HepG2 (cell line): ENCODE results near the gene MDM4. TPM values are rescaled to one million over a fixed set of nuclear protein-coding genes. Genes with fewer than 3 reads are reported as not detected.
A peak's percentile ranks its signal among the peaks of the same experiment; 100 is the strongest.

Experiments used
- ATAC-seq: fragments of 200-7000 bp; cut with Tn5 transposase; 3 replicates; pipeline ENCODE4 v1.9.1; 2020; ENCODE audit warnings: mild to moderate bottlenecking, moderate library complexity
- BruUV-seq: library from RNA; stranded (reverse); fragments of 400-500 nt; replicated peaks from 2 replicates; lab custom pipeline; 2021; lab: Mats Ljungman, UMichigan
- CTCF ChIA-PET: fragments of 300-600 bp; formaldehyde crosslinking; extraction: SDS; loops from one replicate; lab custom pipeline; 2021; ENCODE audit warnings: low total read pairs, inconsistent platforms, low intra/inter-chr PET ratio; lab: Yijun Ruan, JAX
- POLR2A ChIA-PET: fragments of 350-600 bp; sonication (Branson Sonifier 250); formaldehyde crosslinking; loops from one replicate; lab custom pipeline; 2020; ENCODE audit warnings: antibody characterized with exemption, inconsistent platforms; lab: Yijun Ruan, JAX
- DNase-seq: peaks from one replicate; pipeline ENCODE4 v3.0.0-alpha.2; 2015; ENCODE audit warnings: low spot score
- FAIRE-seq: peaks from 3 replicates; lab custom pipeline; 2011; peaks lifted over from hg19 to GRCh38; lab: Jason Lieb, UNC
- H2AFZ ChIP-seq: one replicate; pipeline ENCODE4 v1.6.1; 2011; ENCODE audit warnings: low read length, inconsistent platforms
- H3K27ac ChIP-seq: fragments of 300-600 bp; 3 replicates; pipeline ENCODE4 v1.8.0; 2011; ENCODE audit warnings: mixed run types, mild to moderate bottlenecking, mixed read lengths, low read length, inconsistent platforms; ENCODE audit not compliant: insufficient read depth; ENCODE audit errors: extremely low read length
- H3K27me3 ChIP-seq, 2 experiments: fragments of 200-600 bp in 1 of 2; 2 replicates in 1 of 2; 3 replicates in 1 of 2; pipeline versions ENCODE4 v1.6.0 to v1.8.0; 2011; ENCODE audit warnings: low read length in 2 of 2, mild to moderate bottlenecking in 2 of 2, moderate library complexity in 2 of 2, inconsistent platforms in 1 of 2; ENCODE audit not compliant: insufficient read depth in 2 of 2, control insufficient read depth in 1 of 2
- H3K36me3 ChIP-seq, 2 experiments: fragments of 200-600 bp in 1 of 2; replicated peaks in 1 of 2; 2 replicates in 1 of 2; 3 replicates in 1 of 2; pipeline versions ENCODE4 v1.5.1 to v1.8.0; 2011; ENCODE audit warnings: low read length in 2 of 2, inconsistent platforms in 1 of 2; ENCODE audit not compliant: insufficient read depth in 2 of 2, control insufficient read depth in 1 of 2
- H3K4me1 ChIP-seq: 2 replicates; pipeline ENCODE4 v1.5.1; 2012; ENCODE audit warnings: low read length, inconsistent platforms; ENCODE audit not compliant: insufficient read depth
- H3K4me2 ChIP-seq: 2 replicates; pipeline ENCODE4 v1.6.0; 2011; ENCODE audit warnings: low read depth, low read length, inconsistent platforms
- H3K4me3 ChIP-seq, 3 experiments: fragments of 200-600 bp in 1 of 3; sonication (generic), shearing (Covaris generic) in 1 of 3; replicated peaks in 1 of 3; 2 replicates each; pipeline ENCODE4 v1.5.1; 2011 to 2016; ENCODE audit warnings: low read length in 3 of 3, inconsistent platforms in 2 of 3, low read depth in 2 of 3, mild to moderate bottlenecking in 2 of 3, control low read depth in 1 of 3, mixed read lengths in 1 of 3; ENCODE audit not compliant: insufficient read depth in 1 of 3
- H3K79me2 ChIP-seq: one replicate; pipeline ENCODE4 v1.6.1; 2011; ENCODE audit warnings: low read length, inconsistent platforms; ENCODE audit not compliant: insufficient read depth
- H3K9ac ChIP-seq: 2 replicates; pipeline ENCODE4 v1.6.0; 2011; ENCODE audit warnings: mild to moderate bottlenecking, low read depth, low read length, inconsistent platforms; ENCODE audit not compliant: insufficient read depth
- H3K9me3 ChIP-seq: 2 replicates; pipeline ENCODE4 v1.5.1; 2012; ENCODE audit warnings: mild to moderate bottlenecking, low read length
- H4K20me1 ChIP-seq: 2 replicates; pipeline ENCODE4 v1.6.0; 2011; ENCODE audit warnings: inconsistent platforms, mild to moderate bottlenecking, low read length, moderate library complexity; ENCODE audit not compliant: insufficient read depth
- CEBPB ChIP-seq: IDR thresholded peaks from 2 replicates; pipeline ENCODE4 v1.6.1; 2011; ENCODE audit warnings: low read depth, low read length, improper control_type of control experiment, borderline replicate concordance
- FOXA1 ChIP-seq, 2 experiments: fragments of 450-650 bp in 1 of 2; sonication (generic) in 1 of 2; formaldehyde crosslinking in 1 of 2; IDR thresholded peaks; 2 replicates each; pipeline versions ENCODE4 v1.4.0 to v1.6.1; 2016 to 2020; ENCODE audit warnings: missing genetic modification reagents in 1 of 2
- HNF4A ChIP-seq: sonication (generic); formaldehyde crosslinking; IDR thresholded peaks from 2 replicates; pipeline ENCODE4 v1.4.0; 2020; ENCODE audit warnings: missing genetic modification reagents
- ISX ChIP-seq: sonication (generic); formaldehyde crosslinking; conservative IDR thresholded peaks from 2 replicates; pipeline ENCODE4 v1.5.0; 2020; ENCODE audit warnings: missing genetic modification reagents
- KDM5B ChIP-seq: sonication (generic); formaldehyde crosslinking; IDR thresholded peaks from 2 replicates; pipeline ENCODE4 v1.4.0; 2020; ENCODE audit warnings: missing genetic modification reagents, mild to moderate bottlenecking, borderline replicate concordance
- NONO ChIP-seq, 2 experiments: fragments of 450-650 bp in 1 of 2; sonication (generic) in 1 of 2; formaldehyde crosslinking in 1 of 2; IDR thresholded peaks in 1 of 2; conservative IDR thresholded peaks in 1 of 2; 2 replicates each; pipeline versions ENCODE4 v1.6.1 to v1.8.0; 2017 to 2022; ENCODE audit warnings: mild to moderate bottlenecking in 1 of 2, missing genetic modification reagents in 1 of 2, moderate library complexity in 1 of 2
- NR3C1 ChIP-seq: sonication (generic); formaldehyde crosslinking; IDR thresholded peaks from 2 replicates; pipeline ENCODE4 v1.4.0; 2020; ENCODE audit warnings: missing genetic modification reagents
- RARA ChIP-seq: IDR thresholded peaks from 2 replicates; pipeline ENCODE4 v1.6.1; 2016; ENCODE audit warnings: missing genetic modification reagents, missing compliant biosample characterization
- SIN3B ChIP-seq: fragments of 150-350 bp; IDR thresholded peaks from 2 replicates; pipeline ENCODE4 v1.6.1; 2014; ENCODE audit warnings: low read length
- SKIL ChIP-seq: sonication (generic); formaldehyde crosslinking; IDR thresholded peaks from 2 replicates; pipeline ENCODE4 v1.8.0; 2022; ENCODE audit warnings: missing genetic modification reagents, mild to moderate bottlenecking, moderate library complexity, borderline replicate concordance
- ZBTB39 ChIP-seq: sonication (generic); formaldehyde crosslinking; IDR thresholded peaks from 2 replicates; pipeline ENCODE4 v1.5.0; 2020; ENCODE audit warnings: missing genetic modification reagents
- ZFP36 ChIP-seq: fragments of 150-350 bp; IDR thresholded peaks from 2 replicates; pipeline ENCODE4 v1.6.1; 2018; ENCODE audit warnings: borderline replicate concordance, low read length, low read depth; ENCODE audit not compliant: partially characterized antibody
- ZNF44 ChIP-seq: sonication (generic); formaldehyde crosslinking; IDR thresholded peaks from 2 replicates; pipeline ENCODE4 v1.5.1; 2020; ENCODE audit warnings: mild to moderate bottlenecking, missing genetic modification reagents
- ZNF766 ChIP-seq: sonication (generic); formaldehyde crosslinking; IDR thresholded peaks from 2 replicates; pipeline ENCODE4 v1.5.0; 2020; ENCODE audit warnings: missing genetic modification reagents, borderline replicate concordance
- ZNF792 ChIP-seq: IDR thresholded peaks from 2 replicates; pipeline ENCODE4 v1.6.1; 2016
- WGBS: methylation state at CpG from one replicate; pipeline ENCODE4 v1.1.6; 2017; ENCODE audit warnings: low lambda C conversion rate; 5-methylcytosine and 5-hydroxymethylcytosine counted together
- in situ Hi-C: cut with HindIII; loops from 2 replicates; pipeline ENCODE4 v1.10.0; 2017; ENCODE audit warnings: low pct_unique_long_range_greater_than_20kb; ENCODE audit not compliant: extremely low pct_ligation_motif_present
- intact Hi-C: fragments of 100-400 bp; cut with micrococcal nuclease; formaldehyde crosslinking; loops from one replicate; pipeline ENCODE4 v1.10.0; 2022; ENCODE audit not compliant: unreplicated experiment
- polyA plus RNA-seq, 8 experiments: library from polyadenylated mRNA; depleted of rRNA in 3 of 8; stranded (reverse) in 7 of 8; unstranded in 1 of 8; fragments of >200 nt; fragmentation: Illumina TruSeq in 4 of 8; extraction: Trizol in 4 of 8; gene quantifications; 2 replicates each; pipeline versions ENCODE4 v1.2.1 to v1.2.3, GENCODE V29; 2011 to 2016; ENCODE audit warnings: low read depth in 4 of 8, missing spikeins in 1 of 8, mixed read lengths in 1 of 8; ENCODE audit not compliant: insufficient read depth in 1 of 8
- total RNA-seq, 5 experiments: library from RNA; depleted of rRNA; stranded (reverse); fragments of >200 nt; fragmentation: Illumina TruSeq; extraction: Trizol; gene quantifications; 2 replicates each; pipeline ENCODE4 v1.2.3, GENCODE V29; 2016; ENCODE audit warnings: low read depth in 1 of 5

The MDM4 gene
- total and polyA plus RNA-seq, 2 of the 13 experiments (the other 11 are each of a cell fraction or from before 2014, with no cell fraction given), result 14.9 to 19.0 TPM

GRCh38 chr1:204602871-204603542 lies 86.8 kb downstream of the MDM4 start:
- WGBS, result 7% methylated on average over 5 of the region's 6 CpGs
- Histone ChIP-seq H3K27ac (no peak overlapping the region), H3K4me2 (no peak overlapping the region), H3K9me3 (no peaks in the 10 kb centered on the region), H4K20me1 (no peaks in the 10 kb centered on the region), H3K9ac (no peak overlapping the region), H3K36me3 (no peaks in the 10 kb centered on the region), H3K27me3 (peaks cover 0 to 9% of the 10 kb centered on the region in 2 experiments; a peak in 2 of 5 replicates), H3K4me1 (0 out of 2 replicates have a peak, but pooled peaks cover 5% of the 10 kb centered on the region), H2AFZ (no peak overlapping the region), H3K79me2 (no peaks in the 10 kb centered on the region), H3K4me3 (no peak overlapping the region)
- CTCF ChIA-PET, result no interaction called here
- ATAC-seq (peak; percentile 36; the same call in 1 of the 3 replicates), DNase-seq (no peak), FAIRE-seq (no peak)
- peak; percentile 49 for TF ChIP-seq HNF4A
- TF ChIP-seq ZNF792 (CRISPR knock-in tag), result no peak
- TF ChIP-seq RARA (CRISPR knock-in tag), result no peak
- TF ChIP-seq CEBPB, result peak; percentile 56; the same call in 1 of the 2 replicates
- TF ChIP-seq ISX (CRISPR knock-in tag), result no peak
- TF ChIP-seq SIN3B, result no peak
- no peak for TF ChIP-seq FOXA1 (IDR thresholded peaks at IDR 0.05)
- no peak for TF ChIP-seq FOXA1 (CRISPR knock-in tag; IDR thresholded peaks at IDR 0.05)
- TF ChIP-seq SKIL (CRISPR knock-in tag), result no peak
- TF ChIP-seq KDM5B (CRISPR knock-in tag), result no peak
- no peak for TF ChIP-seq NONO (IDR thresholded peaks at IDR 0.05)
- TF ChIP-seq NONO (CRISPR knock-in tag; conservative IDR thresholded peaks at IDR 0.05), result no peak
- TF ChIP-seq NR3C1 (CRISPR knock-in tag), result no peak
- no peak for TF ChIP-seq ZNF44 (CRISPR knock-in tag)
- peak; percentile 51 for TF ChIP-seq ZFP36
- no peak for TF ChIP-seq ZBTB39 (CRISPR knock-in tag)
- no peak for TF ChIP-seq ZNF766 (CRISPR knock-in tag)
- no TSS peak for BruUV-seq
- in situ Hi-C loops (no loop called here), intact Hi-C loops (no loop called here)
- POLR2A ChIA-PET, result no interaction called here
